Ovary (tissue), 3 donors: ENCODE results near the gene SLC4A8.

ENCODE experiments used
- CTCF ChIP-seq, 3 donors: fragments of 450-650 bp in 2 of 3; fragments of 200-600 bp in 1 of 3; IDR thresholded peaks; one replicate each; pipeline versions ENCODE4 v1.5.1 to v1.8.0; 2016 to 2022; ENCODE audit warnings: antibody characterized with exemption in 3 of 3, mild to moderate bottlenecking in 1 of 3
- EP300 ChIP-seq: sonication (generic); formaldehyde crosslinking; IDR thresholded peaks from one replicate; pipeline ENCODE4 v1.6.1; 2017; ENCODE audit warnings: antibody characterized with exemption
- POLR2A ChIP-seq: fragments of 450-650 bp; IDR thresholded peaks from one replicate; pipeline ENCODE4 v1.6.1; 2017; ENCODE audit warnings: antibody characterized with exemption, mild to moderate bottlenecking, moderate library complexity
- donor health status: DM: no; HTN: no; CAD: no.

DNA sequence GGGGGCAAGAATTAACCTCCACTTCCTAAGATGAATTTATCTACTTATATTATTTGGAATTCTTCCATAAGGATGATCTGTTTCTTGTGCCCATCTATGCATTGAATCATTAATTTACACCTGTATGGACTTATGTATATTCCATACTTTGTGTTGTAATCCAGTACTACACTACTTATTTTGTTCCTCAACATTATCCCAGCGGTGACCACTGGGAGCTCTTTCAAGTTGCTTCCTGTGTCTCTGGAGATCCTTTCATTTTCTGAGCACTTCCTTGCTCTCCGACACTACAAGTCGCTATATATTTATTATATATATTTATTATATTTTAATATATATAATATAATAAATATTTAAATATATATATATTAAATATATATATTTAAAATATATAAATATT, 111.5 kb downstream of the SLC4A8 start:
- TF ChIP-seq POLR2A (no peak), CTCF (IDR thresholded peaks at IDR 0.05) (no peak), EP300 (no peak)
